T-cell (primary cell): ENCODE data around the gene FGFBP1. TPM values are rescaled to one million over a fixed set of nuclear protein-coding genes. Genes with fewer than 3 reads are reported as not detected.

Source experiments
- ATAC-seq, 4 experiments: fragments of 200-7000 bp in 3 of 4; fragments of 150-1000 bp in 1 of 4; cut with Tn5 transposase; replicated peaks in 1 of 4; 1 replicate in 3 of 4; 2 replicates in 1 of 4; pipeline ENCODE4 v1.10.0; 2021; ENCODE audit warnings: moderate library complexity in 3 of 4, mild to moderate bottlenecking in 2 of 4, moderate number of reproducible peaks in 1 of 4
- CTCF ChIA-PET, 2 donors: fragments of 300-600 bp; sonication (Branson Sonifier 250); formaldehyde crosslinking; loops; one replicate each; lab custom pipeline; 2022; ENCODE audit warnings: antibody characterized with exemption in 2 of 2; lab: Charles Lee
- POLR2A ChIA-PET, 2 donors: fragments of 300-600 bp; sonication (Branson Sonifier 250); formaldehyde crosslinking; loops; one replicate each; lab custom pipeline; 2022; ENCODE audit warnings: antibody characterized with exemption in 2 of 2; lab: Charles Lee
- DNase-seq, 35 experiments: peaks; one replicate each; pipeline versions ENCODE4 v3.0.0 to v3.0.0-alpha.2; 2013 to 2023
- H3K27ac ChIP-seq: one replicate; pipeline ENCODE4 v1.5.1; 2013; ENCODE audit warnings: low read length
- H3K27me3 ChIP-seq, 2 experiments: replicated peaks in 1 of 2; 1 replicate in 1 of 2; 2 replicates in 1 of 2; pipeline versions ENCODE4 v1.6.1 to v1.7.0; 2013; ENCODE audit warnings: low read length in 1 of 2, mixed read lengths in 1 of 2; ENCODE audit not compliant: control insufficient read depth in 2 of 2, insufficient read depth in 2 of 2; ENCODE audit errors: extremely low read depth in 1 of 2
- H3K36me3 ChIP-seq, 2 donors: 1 replicate in 1 of 2; 2 replicates in 1 of 2; pipeline versions ENCODE4 v1.6.1 to v1.7.0; 2013; ENCODE audit warnings: low read length in 1 of 2; ENCODE audit not compliant: control insufficient read depth in 2 of 2, insufficient read depth in 1 of 2; ENCODE audit errors: extremely low read depth in 1 of 2
- H3K4me1 ChIP-seq, 2 experiments: 1 replicate in 1 of 2; 2 replicates in 1 of 2; pipeline versions ENCODE4 v1.6.1 to v1.7.0; 2013; ENCODE audit warnings: low read length in 2 of 2, mixed read lengths in 1 of 2; ENCODE audit not compliant: insufficient read depth in 2 of 2, control insufficient read depth in 1 of 2; ENCODE audit errors: extremely low read depth in 1 of 2
- H3K4me3 ChIP-seq, 2 donors: 1 replicate in 1 of 2; 2 replicates in 1 of 2; pipeline versions ENCODE4 v1.5.1 to v1.7.0; 2013; ENCODE audit warnings: mild to moderate bottlenecking in 2 of 2, low read length in 1 of 2, moderate library complexity in 1 of 2; ENCODE audit not compliant: control insufficient read depth in 1 of 2; ENCODE audit errors: extremely low read depth in 1 of 2
- H3K9me3 ChIP-seq: 2 replicates; pipeline ENCODE4 v1.7.0; 2013
- H3K27ac Mint-ChIP-seq, 2 donors: one replicate each; pipeline ENCODE4 v1.8.0; 2020 to 2021; ENCODE audit warnings: mild to moderate bottlenecking in 2 of 2, mixed read lengths in 2 of 2
- H3K27me3 Mint-ChIP-seq, 2 donors: one replicate each; pipeline ENCODE4 v1.8.0; 2021 to 2022; ENCODE audit warnings: mixed read lengths in 2 of 2
- H3K36me3 Mint-ChIP-seq: one replicate; pipeline ENCODE4 v1.8.0; 2021; ENCODE audit warnings: mixed read lengths
- H3K4me1 Mint-ChIP-seq, 3 donors: one replicate each; pipeline ENCODE4 v1.8.0; 2020 to 2022; ENCODE audit warnings: mixed read lengths in 3 of 3, mild to moderate bottlenecking in 1 of 3
- H3K4me3 Mint-ChIP-seq, 3 donors: one replicate each; pipeline ENCODE4 v1.8.0; 2020 to 2022; ENCODE audit warnings: mild to moderate bottlenecking in 3 of 3, mixed read lengths in 3 of 3, moderate library complexity in 3 of 3
- H3K9me3 Mint-ChIP-seq, 3 donors: one replicate each; pipeline ENCODE4 v1.8.0; 2020 to 2022; ENCODE audit warnings: mixed read lengths in 3 of 3
- WGBS: methylation state at CpG from one replicate; pipeline ENCODE4 v1.1.5; 2013; ENCODE audit warnings: missing lambda C conversion rate; ENCODE audit not compliant: insufficient coverage; 5-methylcytosine and 5-hydroxymethylcytosine counted together
- total RNA-seq, 35 experiments: library from RNA in 6 of 35; stranded (reverse) in 6 of 35; fragments of 120-200 nt in 1 of 35; gene quantifications; one replicate each; pipeline versions ENCODE4 v1.2.1 to v1.2.4 and lab custom pipeline; 2013 to 2026

Gene FGFBP1
- total RNA-seq, 5 donors from 2014 or later (not counting 1 experiment from before 2014, with no cell fraction given): not detected

GRCh38 chr4:15961781-15962510 lies 23.4 kb upstream of the FGFBP1 start:
- Mint-ChIP-seq H3K27me3 (peaks cover 4 to 5% of the 10 kb centered on the region in 2 donors), H3K4me1 (peaks cover 15 to 22% (median 18%) of the 10 kb centered on the region in 3 donors), H3K27ac (peak overlapping the region; percentile 56 to 63), H3K36me3 (no peaks in the 10 kb centered on the region), H3K4me3 (peak overlapping the region; percentile 55 to 75 (median 59)), H3K9me3 (peaks cover 3 to 4% (median 3%) of the 10 kb centered on the region in 3 donors)
- Histone ChIP-seq H3K27ac (peak overlapping the region; percentile 60), H3K4me3 (peak overlapping the region; percentile 39 to 54), H3K27me3 (peaks cover 0 to 2% of the 10 kb centered on the region in 2 experiments), H3K4me1 (peaks cover 22 to 30% of the 10 kb centered on the region in 2 experiments), H3K9me3 (no peaks in the 10 kb centered on the region), H3K36me3 (no peaks in the 10 kb centered on the region)
- CTCF ChIA-PET: interaction anchor here (0.5 to 1.6 kb wide), 8 partner anchors 33 to 195 kb away, joined by 3 to 4 read pairs (median 3); no protein-coding TSS in a partner anchor
- peak in 30 of 35 experiments; percentile 8 to 61 (median 32) for DNase-seq
- WGBS: 66% methylated on average over 6 of the region's 16 CpGs
- POLR2A ChIA-PET: no interaction called here
- peak in 2 of 4 experiments; percentile 59 to 66 for ATAC-seq

GRCh38 chr4:15958562-15958961 lies 20.0 kb upstream of the FGFBP1 start:
- no peak for DNase-seq
- H3K9me3 Mint-ChIP-seq: no peaks in the 10 kb centered on the region
- H3K36me3 Mint-ChIP-seq: no peaks in the 10 kb centered on the region
- Histone ChIP-seq H3K27ac (no peak overlapping the region), H3K9me3 (no peaks in the 10 kb centered on the region), H3K4me1 (peaks cover 20 to 25% of the 10 kb centered on the region in 2 experiments), H3K4me3 (no peak overlapping the region), H3K27me3 (peaks cover 0 to 2% of the 10 kb centered on the region in 2 experiments), H3K36me3 (no peaks in the 10 kb centered on the region)
- H3K27me3 Mint-ChIP-seq: peaks cover 0 to 4% of the 10 kb centered on the region in 2 donors
- H3K27ac Mint-ChIP-seq: no peak overlapping the region
- H3K4me3 Mint-ChIP-seq: no peak overlapping the region
- ChIA-PET CTCF (interaction anchor here in 1 of 2 donors (0.6 to 1.5 kb wide), 3 partner anchors 153 to 993 kb away, joined by 3 to 4 read pairs (median 4); no protein-coding TSS in a partner anchor), POLR2A (no interaction called here)
- ATAC-seq: no peak
- peaks cover 16 to 22% (median 17%) of the 10 kb centered on the region in 3 donors for H3K4me1 Mint-ChIP-seq
- WGBS: no CpG with 5 or more reads among the region's 2 CpGs

- ChIA-PET POLR2A (interaction anchor here in 1 of 2 donors (0.9 kb wide), 1 partner anchor 76 kb away, joined by 3 read pairs; no protein-coding TSS in a partner anchor), CTCF (interaction anchor here (0.5 to 2.0 kb wide), 12 partner anchors 45 to 1792 kb away, joined by 3 to 27 read pairs (median 4); no protein-coding TSS in a partner anchor)
- H3K36me3 Mint-ChIP-seq: no peaks in the 10 kb centered on the region
- ATAC-seq (peak; percentile 79 to 91 (median 86)), DNase-seq (peak; percentile 47 to 84 (median 73))
- no peak overlapping the region for H3K27ac Mint-ChIP-seq
- H3K9me3 Mint-ChIP-seq: no peaks in the 10 kb centered on the region
- no peak overlapping the region for H3K4me3 ChIP-seq
- H3K36me3 ChIP-seq: no peaks in the 10 kb centered on the region
- no peaks in the 10 kb centered on the region for H3K9me3 ChIP-seq
- H3K4me1 Mint-ChIP-seq: peaks cover 0 to 8% (median 3%) of the 10 kb centered on the region in 3 donors
- WGBS: 45% methylated on average over 8 of the region's 9 CpGs
- H3K4me3 Mint-ChIP-seq: no peak overlapping the region
- H3K27ac ChIP-seq: no peak overlapping the region
- H3K4me1 ChIP-seq: peaks cover 1 to 6% of the 10 kb centered on the region in 2 experiments
- peaks cover 0 to 2% of the 10 kb centered on the region in 2 experiments for H3K27me3 ChIP-seq
- H3K27me3 Mint-ChIP-seq: peaks cover 0 to 4% of the 10 kb centered on the region in 2 donors
Measured at GRCh38 chr4:15956179-15956850, 17.8 kb upstream of the FGFBP1 start.

- Histone ChIP-seq H3K9me3 (no peaks in the 10 kb centered on the region), H3K36me3 (no peaks in the 10 kb centered on the region), H3K4me3 (no peak overlapping the region), H3K4me1 (peaks cover 0 to 6% of the 10 kb centered on the region in 2 experiments), H3K27ac (no peak overlapping the region), H3K27me3 (peaks cover 0 to 2% of the 10 kb centered on the region in 2 experiments)
- no peaks in the 10 kb centered on the region for H3K36me3 Mint-ChIP-seq
- no peak overlapping the region for H3K4me3 Mint-ChIP-seq
- no peak overlapping the region for H3K27ac Mint-ChIP-seq
- ChIA-PET CTCF (interaction anchor here (0.5 to 2.0 kb wide), 11 partner anchors 46 to 1793 kb away, joined by 3 to 27 read pairs (median 4); no protein-coding TSS in a partner anchor), POLR2A (interaction anchor here in 1 of 2 donors (0.9 kb wide), 1 partner anchor 76 kb away, joined by 3 read pairs; no protein-coding TSS in a partner anchor)
- H3K9me3 Mint-ChIP-seq: no peaks in the 10 kb centered on the region
- peaks cover 0 to 4% of the 10 kb centered on the region in 2 donors for H3K27me3 Mint-ChIP-seq
- H3K4me1 Mint-ChIP-seq: peaks cover 0 to 8% (median 3%) of the 10 kb centered on the region in 3 donors
- ATAC-seq (no peak), DNase-seq (no peak)
- 75% methylated on average over 2 of the region's 3 CpGs for WGBS
Measured at GRCh38 chr4:15955670-15956069, 17.1 kb upstream of the FGFBP1 start.

- no peaks in the 10 kb centered on the region for H3K27me3 ChIP-seq
- ATAC-seq: no peak
- Mint-ChIP-seq H3K4me1 (peaks cover 0 to 8% (median 3%) of the 10 kb centered on the region in 3 donors), H3K4me3 (no peak overlapping the region), H3K27me3 (peaks cover 0 to 4% of the 10 kb centered on the region in 2 donors), H3K36me3 (no peaks in the 10 kb centered on the region), H3K9me3 (no peaks in the 10 kb centered on the region), H3K27ac (no peak overlapping the region)
- no peak for DNase-seq
- H3K9me3 ChIP-seq: no peaks in the 10 kb centered on the region
- no peak overlapping the region for H3K27ac ChIP-seq
- ChIA-PET CTCF (interaction anchor here in 1 of 2 donors (0.6 kb wide), 1 partner anchor 414 kb away, joined by 4 read pairs; no protein-coding TSS in a partner anchor), POLR2A (no interaction called here)
- H3K36me3 ChIP-seq: no peaks in the 10 kb centered on the region
- no peak overlapping the region for H3K4me3 ChIP-seq
- WGBS: 94% methylated on average over 5 of the region's 5 CpGs
- H3K4me1 ChIP-seq: peaks cover 0 to 6% of the 10 kb centered on the region in 2 experiments
Measured at GRCh38 chr4:15953625-15954024, 15.1 kb upstream of the FGFBP1 start.

- no peak overlapping the region for H3K27ac ChIP-seq
- Mint-ChIP-seq H3K4me3 (no peak overlapping the region), H3K4me1 (peaks cover 0 to 8% (median 3%) of the 10 kb centered on the region in 3 donors), H3K27me3 (peaks cover 0 to 4% of the 10 kb centered on the region in 2 donors), H3K9me3 (no peaks in the 10 kb centered on the region), H3K36me3 (no peaks in the 10 kb centered on the region), H3K27ac (no peak overlapping the region)
- peaks cover 0 to 6% of the 10 kb centered on the region in 2 experiments for H3K4me1 ChIP-seq
- CTCF ChIA-PET: no interaction called here
- H3K9me3 ChIP-seq: no peaks in the 10 kb centered on the region
- no peak for ATAC-seq
- H3K4me3 ChIP-seq: no peak overlapping the region
- H3K36me3 ChIP-seq: no peaks in the 10 kb centered on the region
- POLR2A ChIA-PET: no interaction called here
- no peak for DNase-seq
- no peaks in the 10 kb centered on the region for H3K27me3 ChIP-seq
Measured at GRCh38 chr4:15951781-15952180, 13.2 kb upstream of the FGFBP1 start.
